ENCODE measurements around the gene ZNF837. TPM values are rescaled to one million over a fixed set of nuclear protein-coding genes. Genes with fewer than 3 reads are reported as not detected.

Gene ZNF837
- polyA plus RNA-seq, 2 of the 4 experiments (the other 2 are of a cell fraction), result 0.74 to 1.0 TPM

DNA sequence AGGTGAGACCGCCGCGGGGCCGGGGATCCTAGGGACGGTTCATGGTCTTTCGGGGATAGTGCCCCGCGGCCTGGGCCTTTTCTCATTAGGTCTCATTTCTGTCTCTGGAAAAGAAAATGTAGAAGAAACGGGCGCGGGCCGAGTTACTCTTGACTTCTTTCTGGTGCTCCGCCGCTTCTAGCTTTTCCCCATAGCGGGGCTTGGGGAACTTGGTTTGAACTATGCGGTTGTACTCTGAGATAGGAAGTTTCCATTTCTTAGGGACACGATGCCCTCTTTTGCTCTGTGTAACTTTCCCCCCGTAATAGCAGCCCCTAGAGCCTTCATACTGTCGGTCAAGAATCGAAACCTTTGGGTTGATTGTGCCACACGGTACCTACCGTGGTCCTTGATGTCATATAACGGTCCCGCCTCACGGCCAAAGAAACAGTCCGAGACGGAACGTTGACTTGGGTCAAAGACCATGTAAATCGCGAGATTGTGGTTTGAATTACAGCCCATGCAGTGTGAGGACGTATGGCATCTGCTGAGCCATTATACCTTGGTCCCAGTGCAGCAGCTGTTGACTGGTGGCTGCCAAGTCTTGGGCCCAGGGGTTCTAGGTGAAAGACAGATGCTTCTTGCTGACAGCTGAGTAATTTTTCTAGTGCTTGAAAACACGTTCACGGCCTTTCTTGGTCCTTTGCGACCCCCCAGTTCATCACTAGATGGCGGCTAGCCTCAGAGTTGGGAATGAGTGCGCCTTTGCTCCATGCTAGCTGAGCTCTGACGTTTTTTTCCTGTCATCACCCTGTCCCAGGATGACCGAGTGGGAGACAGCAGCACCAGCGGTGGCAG, 6.7 kb upstream of the ZNF837 start:
- Histone ChIP-seq H3K4me3 (peak overlapping the region; percentile 81), H3K4me1 (peaks cover 38% of the 10 kb centered on the region), H3K4me2 (peak overlapping the region; percentile 96), H3K9me3 (no peaks in the 10 kb centered on the region), H3K27ac (peak overlapping the region; percentile 99)
- TF ChIP-seq RARB (CRISPR knock-in tag; IDR thresholded peaks at IDR 0.05) (no peak), FOSB (CRISPR knock-in tag; IDR thresholded peaks at IDR 0.05) (peak; percentile 24; the same call in 1 of the 2 replicates), PHF8 (IDR thresholded peaks at IDR 0.05; ENCODE audit: borderline replicate concordance, low read depth) (peak; percentile 96; the same call in 1 of the 2 replicates), BHLHE40 (IDR thresholded peaks at IDR 0.05; ENCODE audit: low read depth, low read length) (no peak), RFX5 (IDR thresholded peaks at IDR 0.05) (no peak), HOXB5 (CRISPR knock-in tag; IDR thresholded peaks at IDR 0.05) (no peak), HOXA7 (CRISPR knock-in tag; IDR thresholded peaks at IDR 0.05) (peak; percentile 83; the same call in 1 of the 2 replicates), HEYL (CRISPR knock-in tag; IDR thresholded peaks at IDR 0.05) (no peak)
- TF ChIP-seq, protein P1, sequence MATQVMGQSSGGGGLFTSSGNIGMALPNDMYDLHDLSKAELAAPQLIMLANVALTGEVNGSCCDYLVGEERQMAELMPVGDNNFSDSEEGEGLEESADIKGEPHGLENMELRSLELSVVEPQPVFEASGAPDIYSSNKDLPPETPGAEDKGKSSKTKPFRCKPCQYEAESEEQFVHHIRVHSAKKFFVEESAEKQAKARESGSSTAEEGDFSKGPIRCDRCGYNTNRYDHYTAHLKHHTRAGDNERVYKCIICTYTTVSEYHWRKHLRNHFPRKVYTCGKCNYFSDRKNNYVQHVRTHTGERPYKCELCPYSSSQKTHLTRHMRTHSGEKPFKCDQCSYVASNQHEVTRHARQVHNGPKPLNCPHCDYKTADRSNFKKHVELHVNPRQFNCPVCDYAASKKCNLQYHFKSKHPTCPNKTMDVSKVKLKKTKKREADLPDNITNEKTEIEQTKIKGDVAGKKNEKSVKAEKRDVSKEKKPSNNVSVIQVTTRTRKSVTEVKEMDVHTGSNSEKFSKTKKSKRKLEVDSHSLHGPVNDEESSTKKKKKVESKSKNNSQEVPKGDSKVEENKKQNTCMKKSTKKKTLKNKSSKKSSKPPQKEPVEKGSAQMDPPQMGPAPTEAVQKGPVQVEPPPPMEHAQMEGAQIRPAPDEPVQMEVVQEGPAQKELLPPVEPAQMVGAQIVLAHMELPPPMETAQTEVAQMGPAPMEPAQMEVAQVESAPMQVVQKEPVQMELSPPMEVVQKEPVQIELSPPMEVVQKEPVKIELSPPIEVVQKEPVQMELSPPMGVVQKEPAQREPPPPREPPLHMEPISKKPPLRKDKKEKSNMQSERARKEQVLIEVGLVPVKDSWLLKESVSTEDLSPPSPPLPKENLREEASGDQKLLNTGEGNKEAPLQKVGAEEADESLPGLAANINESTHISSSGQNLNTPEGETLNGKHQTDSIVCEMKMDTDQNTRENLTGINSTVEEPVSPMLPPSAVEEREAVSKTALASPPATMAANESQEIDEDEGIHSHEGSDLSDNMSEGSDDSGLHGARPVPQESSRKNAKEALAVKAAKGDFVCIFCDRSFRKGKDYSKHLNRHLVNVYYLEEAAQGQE (IDR thresholded peaks at IDR 0.05), result peak; percentile 39
- TF ChIP-seq, protein P2, sequence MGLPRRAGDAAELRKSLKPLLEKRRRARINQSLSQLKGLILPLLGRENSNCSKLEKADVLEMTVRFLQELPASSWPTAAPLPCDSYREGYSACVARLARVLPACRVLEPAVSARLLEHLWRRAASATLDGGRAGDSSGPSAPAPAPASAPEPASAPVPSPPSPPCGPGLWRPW (IDR thresholded peaks at IDR 0.05), result no peak
- TF ChIP-seq, protein P3, sequence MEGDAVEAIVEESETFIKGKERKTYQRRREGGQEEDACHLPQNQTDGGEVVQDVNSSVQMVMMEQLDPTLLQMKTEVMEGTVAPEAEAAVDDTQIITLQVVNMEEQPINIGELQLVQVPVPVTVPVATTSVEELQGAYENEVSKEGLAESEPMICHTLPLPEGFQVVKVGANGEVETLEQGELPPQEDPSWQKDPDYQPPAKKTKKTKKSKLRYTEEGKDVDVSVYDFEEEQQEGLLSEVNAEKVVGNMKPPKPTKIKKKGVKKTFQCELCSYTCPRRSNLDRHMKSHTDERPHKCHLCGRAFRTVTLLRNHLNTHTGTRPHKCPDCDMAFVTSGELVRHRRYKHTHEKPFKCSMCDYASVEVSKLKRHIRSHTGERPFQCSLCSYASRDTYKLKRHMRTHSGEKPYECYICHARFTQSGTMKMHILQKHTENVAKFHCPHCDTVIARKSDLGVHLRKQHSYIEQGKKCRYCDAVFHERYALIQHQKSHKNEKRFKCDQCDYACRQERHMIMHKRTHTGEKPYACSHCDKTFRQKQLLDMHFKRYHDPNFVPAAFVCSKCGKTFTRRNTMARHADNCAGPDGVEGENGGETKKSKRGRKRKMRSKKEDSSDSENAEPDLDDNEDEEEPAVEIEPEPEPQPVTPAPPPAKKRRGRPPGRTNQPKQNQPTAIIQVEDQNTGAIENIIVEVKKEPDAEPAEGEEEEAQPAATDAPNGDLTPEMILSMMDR (IDR thresholded peaks at IDR 0.05), result no peak
- CTCF ChIA-PET, result interaction anchor here (0.9 to 2.0 kb wide), 3 partner anchors 11 to 132 kb away, joined by 3 to 5 read pairs (median 4); partner anchors contain the start of gene ZBTB45
- FAIRE-seq, result peak; percentile 68
- DNase-seq (ENCODE audit: low read depth in 1 of 2, low spot score in 1 of 2), result no peak
- peak in 1 of 2 experiments; percentile 2; a peak in 3 of 6 replicates for ATAC-seq
- POLR2A ChIA-PET, result interaction anchor here (1.0 to 2.5 kb wide), 3 partner anchors 21 to 62 kb away, joined by 3 to 10 read pairs (median 7); partner anchors contain the start of genes ZNF497 and ZNF584
- WGBS (ENCODE audit: missing lambda C conversion rate), result 3% methylated on average over 39 of the region's 39 CpGs

DNA sequence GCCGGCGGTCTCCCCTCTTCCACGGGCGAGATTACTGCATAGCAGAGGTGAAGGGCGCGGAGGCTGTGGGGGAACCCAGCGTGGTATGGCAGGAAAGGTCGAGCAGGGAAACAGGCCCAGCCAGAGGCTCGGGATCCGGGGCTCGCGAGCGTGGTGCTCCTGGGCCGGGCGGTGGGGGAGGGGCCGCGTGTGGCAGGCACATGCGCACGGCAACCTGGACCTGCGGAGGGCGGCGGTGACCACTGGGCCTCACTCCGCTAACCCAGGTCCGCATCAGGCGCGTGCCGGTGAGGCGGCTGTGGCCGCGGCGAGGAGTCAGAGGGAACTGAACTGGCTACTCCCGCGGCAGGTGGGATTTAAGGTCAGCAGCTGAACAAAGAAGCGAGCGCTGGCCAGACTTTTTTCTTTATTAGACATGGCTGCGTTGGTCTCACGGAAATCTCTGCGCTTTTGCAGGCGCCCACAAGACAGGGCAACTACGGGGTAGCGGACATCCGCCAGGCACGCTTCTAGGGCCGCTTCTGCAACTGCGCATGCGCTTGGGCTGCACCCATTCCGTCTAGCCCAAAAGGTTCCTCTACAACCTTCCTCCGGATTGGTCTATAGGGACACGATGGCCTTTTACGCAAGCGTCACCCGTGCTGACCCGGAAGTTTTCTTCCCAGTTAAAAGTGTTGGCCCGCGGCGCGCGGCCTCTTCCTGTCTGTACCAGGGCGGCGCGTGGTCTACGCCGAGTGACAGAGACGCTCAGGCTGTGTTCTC, 5.9 kb upstream of the ZNF837 start, which contains the start of gene RPS5:
Gene RPS5, plus strand, starts transcription at position 694 of the 762 bp plus-strand sequence. CDS start 869 bp downstream, outside the sequence.
- peak within 1 kb of the TSS; percentile 81 for H3K4me3 ChIP-seq
- peak within 1 kb of the TSS; percentile 96 for H3K4me2 ChIP-seq
- peaks cover 45% of the 10 kb centered on the region for H3K4me1 ChIP-seq
- WGBS (ENCODE audit: missing lambda C conversion rate), result under 1% methylated on average over 63 of the region's 64 CpGs
- peak within 1 kb of the TSS; percentile 99 for H3K27ac ChIP-seq
- ATAC-seq (peak; percentile 82 to 91), FAIRE-seq (peak; percentile 95), DNase-seq (ENCODE audit: low read depth in 1 of 2, low spot score in 1 of 2) (peak; percentile 99 to 100)
- POLR2A ChIA-PET, result interaction anchor here (1.2 to 3.8 kb wide), 4 partner anchors 10 to 25 kb away, joined by 3 to 18 read pairs (median 8); partner anchors contain the start of genes ZNF497 and ZNF584
- H3K9me3 ChIP-seq, result no peaks in the 10 kb centered on the region
- CTCF ChIA-PET, result interaction anchor here (2.0 kb wide), 1 partner anchor 20 kb away, joined by 5 read pairs; no protein-coding TSS in a partner anchor
- peak; percentile 71 for TF ChIP-seq HOXB13 (CRISPR knock-in tag; IDR thresholded peaks at IDR 0.05; ENCODE audit: low read depth)
- TF ChIP-seq POLR2AphosphoS2 (conservative IDR thresholded peaks at IDR 0.05; ENCODE audit: low read length), result 0 out of 2 replicates have a peak, but pooled peaks have one; percentile 34
- peak; percentile 85 for TF ChIP-seq POLR2A (IDR thresholded peaks at IDR 0.05; ENCODE audit: low read length)
- no peak for TF ChIP-seq NFE2L2 (conservative IDR thresholded peaks at IDR 0.05; ENCODE audit: low read length)
- peak; percentile 89; the same call in 1 of the 2 replicates for TF ChIP-seq HOXB5 (CRISPR knock-in tag; IDR thresholded peaks at IDR 0.05)
- peak; percentile 39 for TF ChIP-seq MAFK (IDR thresholded peaks at IDR 0.05; ENCODE audit: partially characterized antibody)
- peak; percentile 19; the same call in 1 of the 2 replicates for TF ChIP-seq BHLHE40 (IDR thresholded peaks at IDR 0.05; ENCODE audit: low read depth, low read length)
- TF ChIP-seq CEBPB (IDR thresholded peaks at IDR 0.05), result peak; percentile 19 to 74; a peak in 2 of 4 replicates
- no peak; the same call in 1 of the 2 replicates for TF ChIP-seq NPAS2 (CRISPR knock-in tag; IDR thresholded peaks at IDR 0.05; ENCODE audit: borderline replicate concordance)
- TF ChIP-seq ZNF302 (CRISPR knock-in tag; IDR thresholded peaks at IDR 0.05), result 0 out of 2 replicates have a peak, but pooled peaks have one; percentile 16
- no peak for TF ChIP-seq JUNB (IDR thresholded peaks at IDR 0.05)
- TF ChIP-seq RFX5 (IDR thresholded peaks at IDR 0.05), result no peak; the same call in 1 of the 2 replicates
- TF ChIP-seq FOSB (CRISPR knock-in tag; IDR thresholded peaks at IDR 0.05), result peak; percentile 69; the same call in 1 of the 2 replicates
- TF ChIP-seq PHF8 (IDR thresholded peaks at IDR 0.05; ENCODE audit: borderline replicate concordance, low read depth), result peak; percentile 67
- TF ChIP-seq HOXA7 (CRISPR knock-in tag; IDR thresholded peaks at IDR 0.05), result peak; percentile 73; the same call in 1 of the 2 replicates
- peak; percentile 78; the same call in 1 of the 2 replicates for TF ChIP-seq RNF2 (IDR thresholded peaks at IDR 0.05; ENCODE audit: borderline replicate concordance, low read depth)
- TF ChIP-seq, protein P4, sequence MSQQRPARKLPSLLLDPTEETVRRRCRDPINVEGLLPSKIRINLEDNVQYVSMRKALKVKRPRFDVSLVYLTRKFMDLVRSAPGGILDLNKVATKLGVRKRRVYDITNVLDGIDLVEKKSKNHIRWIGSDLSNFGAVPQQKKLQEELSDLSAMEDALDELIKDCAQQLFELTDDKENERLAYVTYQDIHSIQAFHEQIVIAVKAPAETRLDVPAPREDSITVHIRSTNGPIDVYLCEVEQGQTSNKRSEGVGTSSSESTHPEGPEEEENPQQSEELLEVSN (IDR thresholded peaks at IDR 0.05; ENCODE audit: borderline replicate concordance, low read depth), result peak; percentile 74
- no peak for TF ChIP-seq CHD4 (IDR thresholded peaks at IDR 0.05; ENCODE audit: borderline replicate concordance)
- TF ChIP-seq CHD2 (IDR thresholded peaks at IDR 0.05; ENCODE audit: low read length, partially characterized antibody), result no peak
